HG03558 (cell line): Measurements from ENCODE around the gene ALPI.

Experiments
- ATAC-seq: cut with Tn5 transposase; IDR thresholded peaks from one replicate; pipeline ENCODE4 v1.9.1; 2021; ENCODE audit warnings: moderate number of reproducible peaks; ENCODE audit not compliant: unreplicated experiment; ENCODE audit errors: extremely low read depth

The ALPI gene

DNA sequence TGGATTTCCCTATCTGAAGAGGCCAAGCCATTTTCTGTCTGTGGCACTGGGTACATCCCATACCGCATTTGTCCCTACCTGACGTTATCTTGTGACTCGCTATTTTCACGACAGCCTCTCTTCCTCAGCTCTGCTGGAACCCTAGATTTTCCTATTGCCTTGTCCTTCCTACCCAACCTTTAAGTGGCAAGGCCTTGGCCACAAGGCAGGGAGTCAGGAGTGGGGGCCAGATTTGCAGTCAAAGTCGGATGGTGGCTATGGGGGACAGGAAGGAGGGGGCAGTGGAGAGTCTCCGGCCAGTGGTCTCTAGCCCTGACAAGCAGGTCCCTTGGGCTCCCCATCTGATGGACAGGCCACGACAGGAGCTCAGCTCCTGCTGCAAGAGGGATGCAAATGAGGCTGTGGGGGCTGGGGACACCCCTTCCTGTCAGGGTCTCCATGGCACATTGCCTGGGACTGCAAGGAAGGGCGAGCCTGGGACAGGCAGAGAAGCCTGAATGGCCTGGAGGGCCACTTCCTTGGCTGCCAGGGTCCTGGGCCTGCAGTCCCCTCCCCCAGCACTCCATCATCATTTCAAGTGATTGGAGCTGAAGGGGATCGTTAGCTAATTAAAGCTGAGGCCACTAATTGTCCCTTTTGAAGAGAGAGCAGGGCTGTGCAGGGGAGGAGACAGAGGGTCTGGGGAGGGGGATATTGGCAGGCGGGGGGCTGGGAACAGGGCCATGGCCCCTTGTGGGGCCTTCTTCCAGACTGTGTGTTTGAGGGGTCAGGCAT is 37.9 kb downstream of the ALPI start:
- ATAC-seq: no peak

DNA sequence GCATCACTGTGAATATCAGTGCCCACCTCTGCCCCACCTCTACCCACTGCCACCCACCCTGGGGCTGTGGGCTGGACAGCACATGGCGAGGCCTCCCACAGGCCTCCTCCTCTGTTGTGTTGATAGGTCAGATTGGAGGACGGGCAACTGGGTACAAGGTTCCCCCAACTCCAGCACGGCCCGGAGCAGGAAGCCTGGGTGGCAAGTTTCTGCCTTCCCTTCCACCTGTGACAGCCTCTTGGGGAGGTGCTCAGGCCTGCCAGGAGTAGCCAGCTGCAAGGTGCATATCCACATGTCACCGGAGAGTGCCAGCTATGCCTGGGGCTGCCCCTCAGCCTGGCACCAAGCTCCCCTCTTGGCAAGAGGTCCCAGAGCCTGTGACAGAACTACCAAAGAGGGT is 38.6 kb downstream of the ALPI start:
- no peak for ATAC-seq

DNA sequence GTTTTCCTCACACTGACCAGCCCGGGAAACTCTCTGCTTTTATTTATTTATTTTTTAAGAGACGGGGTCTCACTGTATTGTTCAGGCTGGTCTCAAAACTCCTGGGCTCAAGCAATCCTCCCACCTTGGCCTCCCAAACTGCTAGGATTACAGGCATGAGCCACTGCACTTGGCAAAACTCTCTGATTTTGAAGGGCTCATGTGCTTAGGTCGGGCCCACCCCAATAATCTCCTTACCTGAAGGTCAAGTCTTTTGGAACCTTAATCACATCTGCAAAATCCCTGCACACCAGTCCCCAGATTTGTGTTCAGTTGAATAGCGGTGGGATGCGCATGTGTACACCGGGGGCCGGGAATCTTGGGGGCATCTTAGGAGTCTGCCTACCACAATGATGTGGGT is 39.3 kb downstream of the ALPI start:
- ATAC-seq: no peak

DNA sequence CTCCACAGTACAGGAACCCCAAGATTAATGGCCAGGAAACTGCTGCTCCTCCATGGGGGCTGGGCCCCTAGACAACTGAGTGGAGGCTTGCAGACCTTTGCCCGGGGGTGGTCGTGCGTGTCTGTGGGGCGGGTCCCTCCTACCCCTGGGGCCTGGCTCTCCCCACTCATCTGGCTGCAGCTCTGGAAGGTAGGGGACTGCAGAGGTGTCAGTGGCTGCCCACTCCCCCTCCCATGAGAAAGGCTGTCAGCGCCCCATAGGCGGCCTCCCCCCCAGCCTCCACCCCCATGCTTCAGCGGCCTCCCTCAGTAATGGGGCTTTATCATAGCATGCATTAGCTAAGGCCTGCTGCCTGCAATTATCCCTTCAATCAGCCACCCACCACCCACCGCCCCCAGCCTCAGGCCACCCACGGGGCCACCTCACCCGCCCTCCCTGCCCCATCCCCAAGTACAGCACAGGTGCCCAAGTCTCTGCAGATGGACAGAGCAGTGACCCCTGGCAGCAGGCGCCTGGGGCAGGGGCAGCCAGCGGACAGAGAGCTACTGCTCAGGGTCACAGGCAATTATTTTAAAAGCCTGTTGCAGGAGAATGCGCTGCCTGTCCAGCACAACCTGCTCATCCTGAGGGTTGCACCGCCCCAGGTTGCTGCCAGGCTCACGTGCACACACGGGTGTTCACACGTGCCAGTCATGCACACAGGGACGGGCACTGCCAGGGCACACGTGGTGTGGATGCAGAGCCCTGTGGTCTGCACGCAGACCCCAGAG is 40.7 kb downstream of the ALPI start:
- no peak for ATAC-seq

- ATAC-seq: no peak
These were observed 41.4 kb downstream of the ALPI start for GRCh38 chr2:232497348-232497747.

DNA sequence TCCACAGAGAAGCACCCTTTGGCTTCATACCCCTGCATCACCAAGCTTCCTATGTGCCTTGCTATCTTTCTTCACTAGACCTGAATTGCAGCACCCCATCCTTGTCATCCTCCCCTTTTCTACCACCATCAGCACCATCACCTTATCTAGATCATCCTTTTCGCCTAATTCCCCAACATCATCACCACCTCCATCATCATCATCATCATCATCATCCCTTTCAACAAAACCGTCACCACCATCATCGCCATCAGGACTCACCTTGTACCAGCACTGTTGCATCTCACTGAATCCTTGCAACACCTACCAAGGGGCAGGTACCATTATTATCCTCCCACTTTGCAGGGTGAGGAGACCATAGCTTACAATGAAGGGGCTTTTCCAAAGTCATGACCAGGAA is 42.5 kb downstream of the ALPI start:
- no peak for ATAC-seq

- no peak for ATAC-seq
These were observed 45.4 kb downstream of the ALPI start for GRCh38 chr2:232501331-232501771.

- ATAC-seq: no peak
These were observed 45.9 kb downstream of the ALPI start for GRCh38 chr2:232501794-232502390.

DNA sequence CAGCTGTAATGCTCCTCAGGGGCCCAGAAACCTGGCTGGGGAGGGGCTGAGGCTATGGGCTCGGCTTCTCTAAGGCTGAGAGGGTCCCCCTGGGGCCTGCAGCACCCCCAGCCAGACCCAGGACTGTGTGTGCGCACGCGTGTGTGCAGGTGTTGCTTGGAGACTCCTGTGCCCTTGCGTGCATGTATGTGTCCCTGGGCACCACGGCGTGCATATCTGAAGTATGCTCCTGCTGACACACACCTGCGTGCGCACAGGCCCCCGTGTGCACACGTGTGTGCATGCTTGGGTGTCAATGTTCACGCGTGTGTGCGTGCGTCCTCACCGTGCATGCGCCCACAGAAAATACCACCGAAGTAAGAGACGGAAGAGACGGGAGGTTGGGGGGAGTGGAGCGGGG is 46.6 kb downstream of the ALPI start:
- no peak for ATAC-seq

GRCh38 chr2:232502911-232503808 is 47.2 kb downstream of the ALPI start:
- no peak for ATAC-seq

DNA sequence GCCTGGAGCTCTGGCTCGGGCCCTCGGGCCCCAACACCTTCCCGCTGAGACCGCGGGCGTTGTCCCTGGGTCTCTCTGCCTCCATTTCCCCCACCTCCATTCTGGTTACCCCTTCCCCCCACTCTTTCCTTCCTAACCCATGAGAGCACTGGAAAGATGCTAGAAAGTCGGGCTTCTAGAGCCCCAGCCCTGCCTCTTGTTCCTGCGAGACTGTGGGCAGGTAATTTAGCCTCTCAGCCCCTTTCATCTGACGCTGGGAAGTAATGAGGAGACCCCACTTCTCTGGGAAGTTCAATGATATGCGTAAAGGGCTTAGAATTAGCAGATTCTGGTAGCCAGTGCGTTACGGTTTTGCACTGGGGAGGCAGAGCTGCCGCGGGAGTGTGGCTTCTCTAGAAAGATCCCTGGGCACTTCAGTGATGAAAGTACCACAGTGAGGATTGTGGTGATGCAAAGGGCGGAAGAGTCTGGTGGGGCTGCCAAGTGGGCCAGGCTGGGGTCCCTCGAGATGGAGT is 47.9 kb downstream of the ALPI start:
- ATAC-seq: no peak

DNA sequence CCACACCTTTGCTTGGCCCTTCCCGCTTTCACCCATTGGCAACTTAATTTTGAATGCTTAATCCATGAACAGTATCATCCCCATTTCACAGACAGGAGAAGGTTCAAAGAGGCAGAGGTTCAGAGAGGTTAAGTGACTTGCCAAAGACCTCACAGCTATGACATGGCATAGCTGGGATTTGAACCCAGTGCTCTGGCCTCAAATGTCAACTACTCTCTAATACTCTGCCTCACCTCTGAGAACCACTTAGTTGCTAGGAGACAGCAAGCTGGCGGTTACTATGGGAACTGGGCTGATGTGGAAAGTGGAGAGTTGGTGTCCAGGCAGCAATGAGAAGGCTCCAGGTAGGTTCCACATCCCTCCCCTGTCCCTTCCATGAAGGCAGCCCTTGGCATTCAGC is 48.5 kb downstream of the ALPI start:
- ATAC-seq: no peak

DNA sequence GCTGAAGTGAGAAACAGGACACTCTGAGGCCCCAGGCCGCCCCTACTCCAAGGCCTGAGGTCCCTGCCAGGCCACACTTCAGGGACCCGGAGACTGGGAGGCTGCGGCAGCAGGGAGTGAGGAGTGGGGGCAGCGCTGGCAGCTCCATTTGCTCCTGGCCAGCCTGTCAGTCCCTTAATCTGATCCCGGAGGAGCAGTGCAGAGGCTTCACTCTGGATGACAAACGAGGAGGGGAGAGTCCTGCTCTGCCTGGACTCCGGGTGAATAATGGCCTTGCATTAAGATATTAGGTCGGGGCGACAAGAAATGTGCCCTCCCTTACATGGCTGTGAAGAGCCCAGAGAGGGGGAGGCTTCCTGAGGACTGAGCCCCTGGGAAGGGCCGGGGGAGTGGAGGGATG is 49.9 kb downstream of the ALPI start:
- no peak for ATAC-seq

DNA sequence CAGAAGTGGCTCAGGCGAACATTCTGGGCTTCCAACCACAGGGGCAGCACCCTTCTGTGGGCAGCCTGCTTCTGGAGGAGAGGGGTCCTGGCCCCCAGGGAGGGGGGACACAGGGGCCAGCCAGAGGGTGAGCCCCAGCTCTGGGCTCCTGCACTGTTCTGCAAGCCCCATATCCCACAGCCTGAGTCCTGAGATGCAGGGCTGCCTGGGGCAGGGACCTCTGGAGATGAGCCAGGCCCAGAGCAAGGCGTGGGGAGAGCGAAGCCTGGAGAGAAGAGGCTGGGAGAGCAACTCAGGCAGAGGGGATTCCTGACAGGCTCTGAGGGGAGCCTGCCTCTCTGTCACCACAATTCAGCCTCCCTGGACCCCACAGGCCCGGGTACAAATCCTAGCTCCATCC is 50.8 kb downstream of the ALPI start:
- no peak for ATAC-seq

GRCh38 chr2:232508251-232508650 is 52.3 kb downstream of the ALPI start:
- ATAC-seq: no peak
